Esophagus muscularis mucosa (tissue), 4 donors: ENCODE data around the gene CDON.

Experiments used
- CTCF ChIP-seq, 3 experiments: fragments of 200-600 bp in 2 of 3; fragments of 450-650 bp in 1 of 3; sonication (generic) in 2 of 3; IDR thresholded peaks; one replicate each; pipeline ENCODE4 v1.5.1; 2017 to 2019; ENCODE audit warnings: antibody characterized with exemption in 3 of 3, mild to moderate bottlenecking in 2 of 3, moderate library complexity in 1 of 3
- EP300 ChIP-seq: sonication (generic); formaldehyde crosslinking; IDR thresholded peaks from one replicate; pipeline ENCODE4 v1.6.1; 2017; ENCODE audit warnings: antibody characterized with exemption
- POLR2A ChIP-seq: fragments of 450-650 bp; IDR thresholded peaks from one replicate; pipeline ENCODE4 v1.6.1; 2017; ENCODE audit warnings: antibody characterized with exemption, moderate library complexity, mild to moderate bottlenecking, low read depth
- POLR2AphosphoS5 ChIP-seq, 2 donors: sonication (generic); formaldehyde crosslinking; IDR thresholded peaks; one replicate each; pipeline ENCODE4 v1.6.1; 2017; ENCODE audit warnings: antibody characterized with exemption in 2 of 2

- TF ChIP-seq EP300 (no peak), CTCF (IDR thresholded peaks at IDR 0.05) (no peak), POLR2AphosphoS5 (IDR thresholded peaks at IDR 0.05) (no peak), POLR2A (no peak)
Observed at GRCh38 chr11:125941267-125941618, 121.4 kb downstream of the CDON start.
